ENCODE data around the gene GJA5. TPM values are rescaled to one million over a fixed set of nuclear protein-coding genes. Genes with fewer than 3 reads are reported as not detected.
A peak's percentile ranks its signal among the peaks of the same experiment; 100 is the strongest.

The GJA5 gene
- total RNA-seq, 1 donor from 2014 or later: not detected

- POLR2A ChIA-PET: no interaction called here
- CTCF ChIA-PET: interaction anchor here (0.8 kb wide), 1 partner anchor 173 kb away, joined by 3 read pairs; no protein-coding TSS in a partner anchor
- no peak for DNase-seq
- intact Hi-C loops (cut with micrococcal nuclease): no loop called here
- Mint-ChIP-seq H3K4me1 (peaks cover 13% of the 10 kb centered on the region), H3K9me3 (peaks cover 12% of the 10 kb centered on the region), H3K36me3 (ENCODE audit: low read depth) (no peaks in the 10 kb centered on the region), H3K27me3 (peaks cover 22% of the 10 kb centered on the region), H3K4me3 (no peak overlapping the region), H3K27ac (no peak overlapping the region)
- TF ChIP-seq CTCF (IDR thresholded peaks at IDR 0.05): no peak
- ATAC-seq (ENCODE audit: low read depth): no peak
These were observed 41.2 kb downstream of the GJA5 start for GRCh38 chr1:147719029-147719698.

GRCh38 chr1:147717706-147718097 lies 42.7 kb downstream of the GJA5 start:
- intact Hi-C loops (cut with micrococcal nuclease): no loop called here
- ChIA-PET CTCF (no interaction called here), POLR2A (no interaction called here)
- TF ChIP-seq CTCF (IDR thresholded peaks at IDR 0.05): no peak
- no peaks in the 10 kb centered on the region for H3K36me3 Mint-ChIP-seq (ENCODE audit: low read depth)
- H3K4me3 Mint-ChIP-seq: no peak overlapping the region
- H3K27ac Mint-ChIP-seq: no peak overlapping the region
- peaks cover 27% of the 10 kb centered on the region for H3K27me3 Mint-ChIP-seq
- ATAC-seq (ENCODE audit: low read depth): no peak
- peaks cover 13% of the 10 kb centered on the region for H3K4me1 Mint-ChIP-seq
- DNase-seq: no peak
- peaks cover 12% of the 10 kb centered on the region for H3K9me3 Mint-ChIP-seq

GRCh38 chr1:147717051-147717705 lies 43.2 kb downstream of the GJA5 start:
- no peaks in the 10 kb centered on the region for H3K36me3 Mint-ChIP-seq (ENCODE audit: low read depth)
- ChIA-PET POLR2A (no interaction called here), CTCF (no interaction called here)
- intact Hi-C loops (cut with micrococcal nuclease): no loop called here
- TF ChIP-seq CTCF (IDR thresholded peaks at IDR 0.05): no peak
- DNase-seq (no peak), ATAC-seq (ENCODE audit: low read depth) (peak; percentile 77)
- peaks cover 13% of the 10 kb centered on the region for H3K4me1 Mint-ChIP-seq
- no peak overlapping the region for H3K27ac Mint-ChIP-seq
- H3K4me3 Mint-ChIP-seq: no peak overlapping the region
- H3K9me3 Mint-ChIP-seq: peaks cover 12% of the 10 kb centered on the region
- peaks cover 29% of the 10 kb centered on the region for H3K27me3 Mint-ChIP-seq

GRCh38 chr1:147712605-147713004 lies 47.8 kb downstream of the GJA5 start:
- ChIA-PET POLR2A (no interaction called here), CTCF (no interaction called here)
- no peak for TF ChIP-seq CTCF (IDR thresholded peaks at IDR 0.05)
- ATAC-seq (ENCODE audit: low read depth) (no peak), DNase-seq (no peak)
- intact Hi-C loops (cut with micrococcal nuclease): no loop called here
- Mint-ChIP-seq H3K9me3 (no peaks in the 10 kb centered on the region), H3K4me3 (no peak overlapping the region), H3K36me3 (ENCODE audit: low read depth) (no peaks in the 10 kb centered on the region), H3K27ac (no peak overlapping the region), H3K27me3 (peaks cover 45% of the 10 kb centered on the region), H3K4me1 (peaks cover 8% of the 10 kb centered on the region)

Other genes with a start within 250 kb of the GJA5 start
- 13.0 and 15.4 TPM in 2 replicates for gene BCL9, start 219.1 kb downstream of the GJA5 start, total RNA-seq
- 6.9 and 10.5 TPM in 2 replicates for gene ACP6, start 90.1 kb downstream of the GJA5 start, total RNA-seq
- gene GJA8, start 142.2 kb upstream of the GJA5 start, total RNA-seq: not detected in 2 replicates
- gene GPR89B, start 167.8 kb upstream of the GJA5 start, total RNA-seq: 15.1 and 17.8 TPM in 2 replicates

Measured in activated B cell treated with CpG ODN at 0.5 μM for 24 hours (primary cell).